HG03196 (cell line): ENCODE data around the gene INPP5A.
"Not testable (repeated sequence)": the region's sequence is repeated elsewhere in the genome, so short reads cannot be mapped to it uniquely, and the experiment has no call there.

Source experiments
- ATAC-seq: cut with Tn5 transposase; IDR thresholded peaks from one replicate; pipeline ENCODE4 v1.9.1; 2021; ENCODE audit not compliant: unreplicated experiment

Gene INPP5A

GRCh38 chr10:132733926-132734325, 196.3 kb downstream of the INPP5A start:
- no peak for ATAC-seq

GRCh38 chr10:132735341-132735775, 197.8 kb downstream of the INPP5A start:
- no peak for ATAC-seq

- ATAC-seq, result no peak
Observed at GRCh38 chr10:132735923-132736391, 198.4 kb downstream of the INPP5A start.

GRCh38 chr10:132737390-132738048, 199.9 kb downstream of the INPP5A start:
- ATAC-seq, result no peak

GRCh38 chr10:132738454-132739224, 201.1 kb downstream of the INPP5A start:
- no peak for ATAC-seq

- no peak for ATAC-seq
Observed at GRCh38 chr10:132739225-132739613, 201.6 kb downstream of the INPP5A start.

- ATAC-seq, result no peak
Observed at GRCh38 chr10:132740588-132740987, 203.0 kb downstream of the INPP5A start.

- no peak for ATAC-seq
Observed at GRCh38 chr10:132742167-132742836, 204.7 kb downstream of the INPP5A start.

GRCh38 chr10:132742837-132743194, 205.2 kb downstream of the INPP5A start:
- ATAC-seq, result no peak

- not testable (repeated sequence) for ATAC-seq
Observed at GRCh38 chr10:132743196-132743924, 205.8 kb downstream of the INPP5A start.

GRCh38 chr10:132743925-132744490, 206.4 kb downstream of the INPP5A start:
- no peak for ATAC-seq

GRCh38 chr10:132744839-132745238, 207.3 kb downstream of the INPP5A start:
- ATAC-seq, result no peak

- no peak for ATAC-seq
Observed at GRCh38 chr10:132745511-132745910, 207.9 kb downstream of the INPP5A start.

GRCh38 chr10:132745971-132746370, 208.4 kb downstream of the INPP5A start:
- ATAC-seq, result no peak

GRCh38 chr10:132746386-132746785, 208.8 kb downstream of the INPP5A start:
- no peak for ATAC-seq

- ATAC-seq, result no peak
Observed at GRCh38 chr10:132746801-132747625, 209.4 kb downstream of the INPP5A start.

- no peak for ATAC-seq
Observed at GRCh38 chr10:132748135-132748534, 210.5 kb downstream of the INPP5A start.

GRCh38 chr10:132748545-132749370, 211.2 kb downstream of the INPP5A start:
- no peak for ATAC-seq

- no peak for ATAC-seq
Observed at GRCh38 chr10:132749371-132749795, 211.8 kb downstream of the INPP5A start.
